GM10248 (cell line): ENCODE data around the gene IL4.

ENCODE experiments used
- CTCF ChIA-PET: fragments of 300-600 bp; sonication (Branson Sonifier 250); formaldehyde crosslinking; extraction: SDS; loops from one replicate; lab custom pipeline; 2021; ENCODE audit warnings: antibody characterized with exemption; lab: Yijun Ruan, JAX
- POLR2A ChIA-PET: fragments of 350-650 bp; sonication (Branson Sonifier 250); formaldehyde crosslinking; extraction: SDS; loops from one replicate; lab custom pipeline; 2020; ENCODE audit warnings: antibody characterized with exemption; lab: Yijun Ruan, JAX
- DNase-seq: peaks from one replicate; pipeline ENCODE4 v3.0.0; 2012; ENCODE audit errors: extremely low spot score
- TF ChIP-seq, protein P1 (sequence below): IDR thresholded peaks from 2 replicates; pipeline ENCODE4 v1.5.1; 2012; ENCODE audit warnings: mild to moderate bottlenecking, low read depth; ENCODE audit errors: extremely low read depth, missing control alignments, control extremely low read depth

IL4 gene

DNA sequence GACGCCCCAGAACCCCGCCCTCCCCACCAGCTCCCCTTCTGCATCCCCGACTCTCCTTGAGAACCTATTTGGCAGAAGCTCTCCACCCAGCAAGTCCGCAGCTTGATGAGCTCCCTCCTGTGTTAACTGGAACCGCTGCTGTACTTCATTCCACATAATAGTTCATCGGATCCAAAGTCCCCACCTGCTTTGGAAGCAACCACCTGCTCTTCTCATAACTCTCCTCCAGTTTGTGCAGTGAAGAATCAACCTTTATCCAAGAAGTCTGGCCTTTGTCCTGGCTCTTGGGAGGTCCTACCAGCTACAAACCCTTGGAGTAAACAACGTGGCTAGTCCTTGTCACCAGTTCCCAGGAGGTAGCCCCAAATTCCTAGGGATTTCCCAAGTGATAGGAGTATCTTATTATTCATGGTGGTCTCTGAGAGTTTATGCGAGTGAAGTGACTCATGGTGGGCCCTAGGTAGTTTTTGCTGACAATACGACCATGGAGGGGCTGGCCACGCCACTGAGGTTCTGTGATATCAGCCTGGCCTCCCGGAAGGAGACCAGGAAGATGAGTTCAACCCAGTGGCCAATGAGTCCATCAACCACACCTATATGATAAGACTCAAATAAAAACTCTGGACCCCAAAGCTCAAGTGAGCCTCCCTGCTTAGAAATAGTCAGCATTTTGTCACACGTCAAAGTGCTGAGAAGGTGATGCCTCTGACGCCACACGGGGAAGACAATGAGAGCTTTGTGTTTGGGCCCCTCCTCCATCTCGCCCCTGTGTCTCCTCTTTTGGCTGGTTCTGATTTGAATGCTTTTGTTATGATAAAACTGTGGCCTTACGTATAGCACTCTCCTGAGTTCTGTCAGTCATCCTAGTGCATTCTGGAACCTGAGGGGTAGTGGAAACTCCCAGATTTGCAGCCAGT is 3.6 kb upstream of the IL4 start:
- ChIA-PET CTCF (interaction anchor here (0.7 to 1.6 kb wide), 7 partner anchors 12 to 131 kb away, joined by 3 to 4 read pairs (median 3); partner anchors contain the start of gene IL13), POLR2A (no interaction called here)
- TF ChIP-seq, protein P1, sequence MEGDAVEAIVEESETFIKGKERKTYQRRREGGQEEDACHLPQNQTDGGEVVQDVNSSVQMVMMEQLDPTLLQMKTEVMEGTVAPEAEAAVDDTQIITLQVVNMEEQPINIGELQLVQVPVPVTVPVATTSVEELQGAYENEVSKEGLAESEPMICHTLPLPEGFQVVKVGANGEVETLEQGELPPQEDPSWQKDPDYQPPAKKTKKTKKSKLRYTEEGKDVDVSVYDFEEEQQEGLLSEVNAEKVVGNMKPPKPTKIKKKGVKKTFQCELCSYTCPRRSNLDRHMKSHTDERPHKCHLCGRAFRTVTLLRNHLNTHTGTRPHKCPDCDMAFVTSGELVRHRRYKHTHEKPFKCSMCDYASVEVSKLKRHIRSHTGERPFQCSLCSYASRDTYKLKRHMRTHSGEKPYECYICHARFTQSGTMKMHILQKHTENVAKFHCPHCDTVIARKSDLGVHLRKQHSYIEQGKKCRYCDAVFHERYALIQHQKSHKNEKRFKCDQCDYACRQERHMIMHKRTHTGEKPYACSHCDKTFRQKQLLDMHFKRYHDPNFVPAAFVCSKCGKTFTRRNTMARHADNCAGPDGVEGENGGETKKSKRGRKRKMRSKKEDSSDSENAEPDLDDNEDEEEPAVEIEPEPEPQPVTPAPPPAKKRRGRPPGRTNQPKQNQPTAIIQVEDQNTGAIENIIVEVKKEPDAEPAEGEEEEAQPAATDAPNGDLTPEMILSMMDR: no peak
- DNase-seq: no peak

DNA sequence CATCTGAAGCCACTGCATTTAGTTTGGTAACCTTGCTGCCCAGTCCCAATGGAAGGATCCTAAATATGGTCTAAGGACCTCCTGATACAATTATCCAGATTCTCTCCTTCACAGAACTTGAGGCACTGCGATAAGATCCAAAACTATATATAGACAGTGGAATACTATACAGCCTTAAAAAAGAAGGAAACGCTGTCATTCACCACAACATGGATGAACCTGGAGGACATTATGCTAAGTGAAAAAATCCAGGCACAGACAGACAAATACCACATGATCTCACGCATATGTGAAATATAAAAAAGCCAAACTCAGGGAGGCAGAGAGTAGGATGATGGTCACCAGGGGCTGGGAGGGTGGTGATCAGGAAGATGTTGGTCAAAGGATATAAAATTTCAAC is 2.8 kb upstream of the IL4 start:
- DNase-seq: no peak
- TF ChIP-seq, protein P1: no peak
- CTCF ChIA-PET: interaction anchor here (1.6 to 9.2 kb wide), 2 partner anchors 9 to 81 kb away, joined by 3 to 78 read pairs; partner anchors contain the start of gene IL13
- POLR2A ChIA-PET: no interaction called here

DNA sequence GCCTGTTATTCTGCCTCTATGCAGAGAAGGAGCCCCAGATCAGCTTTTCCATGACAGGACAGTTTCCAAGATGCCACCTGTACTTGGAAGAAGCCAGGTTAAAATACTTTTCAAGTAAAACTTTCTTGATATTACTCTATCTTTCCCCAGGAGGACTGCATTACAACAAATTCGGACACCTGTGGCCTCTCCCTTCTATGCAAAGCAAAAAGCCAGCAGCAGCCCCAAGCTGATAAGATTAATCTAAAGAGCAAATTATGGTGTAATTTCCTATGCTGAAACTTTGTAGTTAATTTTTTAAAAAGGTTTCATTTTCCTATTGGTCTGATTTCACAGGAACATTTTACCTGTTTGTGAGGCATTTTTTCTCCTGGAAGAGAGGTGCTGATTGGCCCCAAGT is 301 bp upstream of the IL4 start:
- TF ChIP-seq, protein P1: no peak
- DNase-seq: no peak
- ChIA-PET POLR2A (interaction anchor here (1.3 to 3.0 kb wide), 2 partner anchors 9 to 17 kb away, joined by 3 to 21 read pairs; no protein-coding TSS in a partner anchor), CTCF (interaction anchor here (0.7 to 9.2 kb wide), 3 partner anchors 9 to 147 kb away, joined by 4 to 78 read pairs (median 6); partner anchors contain the start of gene IL13)

DNA sequence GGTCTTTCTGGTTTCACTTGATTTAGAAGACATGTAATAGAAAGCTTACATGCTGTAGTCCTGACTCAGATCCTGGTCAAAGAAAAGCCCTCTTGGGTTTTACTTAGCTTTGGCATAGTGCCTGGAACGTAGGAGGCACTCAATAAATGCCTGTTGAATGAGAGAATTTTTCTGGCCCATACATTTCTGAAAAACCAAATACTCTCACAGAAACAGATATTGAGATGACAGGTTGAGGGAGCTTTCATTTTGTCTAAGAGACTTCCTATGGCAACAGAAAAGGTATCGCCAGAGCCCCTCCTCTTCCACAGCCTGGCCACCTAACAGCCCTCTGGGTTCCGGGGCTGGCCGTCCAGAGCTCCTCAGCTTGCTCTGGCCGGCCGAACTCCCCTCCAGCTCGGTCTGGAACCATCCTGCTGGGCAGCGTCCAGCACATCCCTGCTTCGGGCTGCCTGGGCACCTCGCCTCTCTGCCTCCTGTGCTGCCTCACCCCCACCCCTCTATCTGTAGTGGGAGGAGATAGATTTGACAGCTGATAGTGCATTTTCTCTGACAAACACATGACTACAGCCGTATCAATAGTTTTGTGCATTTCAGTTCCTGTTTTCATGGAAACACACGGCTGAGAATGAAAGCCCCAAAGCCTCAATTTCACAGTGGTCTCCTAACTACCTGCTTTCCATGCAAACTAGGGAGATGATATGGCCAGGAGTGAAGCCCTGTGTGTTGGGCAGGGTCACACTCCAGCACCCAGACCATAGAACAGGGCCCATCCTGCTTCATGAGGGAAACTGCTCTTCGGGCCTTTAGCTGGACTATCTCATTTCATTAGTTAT is 1.1 kb downstream of the IL4 start:
- DNase-seq: peak; percentile 84
- TF ChIP-seq, protein P1: no peak
- ChIA-PET POLR2A (interaction anchor here (0.6 to 3.0 kb wide), 4 partner anchors 11 to 1527 kb away, joined by 3 to 21 read pairs (median 4); partner anchors contain the start of gene IRF1), CTCF (interaction anchor here (1.0 to 9.2 kb wide), 12 partner anchors 10 to 145 kb away, joined by 3 to 78 read pairs (median 4); partner anchors contain the start of gene IL13)

DNA sequence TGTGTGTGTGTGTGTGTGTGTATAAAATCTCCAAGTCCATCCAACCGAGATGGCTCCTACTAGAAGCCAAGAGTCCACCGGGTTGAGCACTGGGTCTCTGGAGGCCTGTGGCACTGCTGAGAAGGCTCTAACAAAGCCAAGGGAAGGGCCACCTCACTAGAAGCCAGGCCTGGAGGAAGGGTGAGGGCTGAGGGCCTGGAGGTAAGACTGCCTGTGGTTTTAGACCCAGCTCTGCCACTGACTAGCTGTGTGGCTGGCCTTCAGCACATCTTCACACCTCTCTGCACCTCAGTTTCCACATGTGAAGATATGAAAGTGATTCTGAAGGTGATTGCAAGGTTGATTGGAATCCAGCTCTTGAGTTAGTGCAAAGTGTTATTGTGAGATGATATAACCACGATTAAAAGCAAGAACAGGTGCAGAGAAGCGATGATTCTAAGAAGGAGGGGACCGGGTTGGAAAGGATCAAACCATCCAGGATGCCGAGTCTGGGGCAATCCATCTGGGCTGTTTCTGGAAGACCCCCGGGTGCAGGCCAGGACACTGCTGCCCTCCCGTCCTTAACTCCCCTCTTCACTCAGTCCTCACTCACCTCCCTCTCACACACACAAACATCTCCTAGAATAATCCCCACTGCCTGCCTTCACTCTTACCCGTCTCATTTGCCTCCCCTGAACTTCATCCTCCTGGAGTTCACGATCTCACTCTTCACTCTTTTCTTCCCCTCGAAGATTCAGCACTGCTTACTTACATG is 2.3 kb downstream of the IL4 start:
- CTCF ChIA-PET: interaction anchor here (1.0 to 9.2 kb wide), 8 partner anchors 9 to 144 kb away, joined by 3 to 78 read pairs (median 4); partner anchors contain the start of gene IL13
- POLR2A ChIA-PET: interaction anchor here (0.6 to 3.0 kb wide), 2 partner anchors 12 to 35 kb away, joined by 3 to 21 read pairs; no protein-coding TSS in a partner anchor
- DNase-seq: no peak
- TF ChIP-seq, protein P1: no peak
